Esophagus muscularis mucosa (tissue), 4 donors: ENCODE results near the gene TC2N. TPM values are rescaled to one million over a fixed set of nuclear protein-coding genes. Genes with fewer than 3 reads are reported as not detected.

ENCODE experiments used
- DNase-seq: peaks from one replicate; pipeline ENCODE4 v3.0.0-alpha.2; 2017; ENCODE audit errors: extremely low spot score
- H3K27ac ChIP-seq, 4 donors: fragments of 200-600 bp; sonication (generic); replicated peaks in 1 of 4; 1 replicate in 3 of 4; 2 replicates in 1 of 4; pipeline ENCODE4 v1.5.1; 2016 to 2019; ENCODE audit warnings: mild to moderate bottlenecking in 1 of 4
- H3K27me3 ChIP-seq, 4 donors: fragments of 200-600 bp; sonication (generic); one replicate each; pipeline versions ENCODE4 v1.5.1 to v1.6.0; 2016 to 2019
- H3K36me3 ChIP-seq, 4 donors: fragments of 200-600 bp; sonication (generic); one replicate each; pipeline ENCODE4 v1.5.1; 2016 to 2019
- H3K4me1 ChIP-seq, 4 donors: fragments of 200-600 bp; sonication (generic); one replicate each; pipeline ENCODE4 v1.5.1; 2016 to 2019
- H3K4me3 ChIP-seq, 4 donors: fragments of 200-600 bp; sonication (generic); 1 replicate in 2 of 4; 2 replicates in 2 of 4; pipeline ENCODE4 v1.5.1; 2016 to 2019; ENCODE audit warnings: mild to moderate bottlenecking in 4 of 4, moderate library complexity in 1 of 4
- H3K9me3 ChIP-seq, 4 donors: fragments of 200-600 bp; sonication (generic); 1 replicate in 3 of 4; 2 replicates in 1 of 4; pipeline ENCODE4 v1.5.1; 2016 to 2019
- CTCF ChIP-seq, 3 experiments: fragments of 200-600 bp in 2 of 3; fragments of 450-650 bp in 1 of 3; sonication (generic) in 2 of 3; IDR thresholded peaks; one replicate each; pipeline ENCODE4 v1.5.1; 2017 to 2019; ENCODE audit warnings: antibody characterized with exemption in 3 of 3, mild to moderate bottlenecking in 2 of 3, moderate library complexity in 1 of 3
- EP300 ChIP-seq: sonication (generic); formaldehyde crosslinking; IDR thresholded peaks from one replicate; pipeline ENCODE4 v1.6.1; 2017; ENCODE audit warnings: antibody characterized with exemption
- POLR2A ChIP-seq: fragments of 450-650 bp; IDR thresholded peaks from one replicate; pipeline ENCODE4 v1.6.1; 2017; ENCODE audit warnings: antibody characterized with exemption, moderate library complexity, mild to moderate bottlenecking, low read depth
- POLR2AphosphoS5 ChIP-seq, 2 donors: sonication (generic); formaldehyde crosslinking; IDR thresholded peaks; one replicate each; pipeline ENCODE4 v1.6.1; 2017; ENCODE audit warnings: antibody characterized with exemption in 2 of 2
- WGBS: methylation state at CpG from one replicate; pipeline ENCODE4 v1.1.5; 2018; 5-methylcytosine and 5-hydroxymethylcytosine counted together
- intact Hi-C: fragments of 100-400 bp; cut with DNase I; formaldehyde crosslinking; loops from one replicate; pipeline ENCODE4 v1.15.1; 2023
- total RNA-seq, 4 donors: library from RNA; depleted of rRNA; stranded (reverse); fragments of >200 nt; gene quantifications; one replicate each; pipeline versions ENCODE4 v1.1.0 to v1.2.1, GENCODE V29; 2016

Gene TC2N
- total RNA-seq, 4 donors from 2014 or later, result 17.8 to 27.8 (median 23.7) TPM

GRCh38 chr14:91877376-91877915 lies 10.1 kb upstream of the TC2N start:
- intact Hi-C loops, result no loop called here
- 85% methylated on average over 13 of the region's 13 CpGs for WGBS
- Histone ChIP-seq H3K36me3 (peaks cover 0 to 21% (median 10%) of the 10 kb centered on the region in 4 donors), H3K27me3 (no peaks in the 10 kb centered on the region), H3K4me1 (peaks cover 5 to 15% (median 9%) of the 10 kb centered on the region in 4 donors), H3K9me3 (no peaks in the 10 kb centered on the region), H3K27ac (no peak overlapping the region), H3K4me3 (no peak overlapping the region)
- DNase-seq, result no peak
- no peak for TF ChIP-seq POLR2A
- no peak for TF ChIP-seq EP300
- TF ChIP-seq CTCF (IDR thresholded peaks at IDR 0.05), result no peak
- no peak for TF ChIP-seq POLR2AphosphoS5 (IDR thresholded peaks at IDR 0.05)

GRCh38 chr14:91876492-91876891 lies 9.2 kb upstream of the TC2N start:
- H3K27ac ChIP-seq, result no peak overlapping the region
- peaks cover 0 to 21% (median 10%) of the 10 kb centered on the region in 4 donors for H3K36me3 ChIP-seq
- peaks cover 12 to 24% (median 17%) of the 10 kb centered on the region in 4 donors for H3K4me1 ChIP-seq
- no peak for DNase-seq
- H3K9me3 ChIP-seq, result no peaks in the 10 kb centered on the region
- intact Hi-C loops, result no loop called here
- H3K27me3 ChIP-seq, result no peaks in the 10 kb centered on the region
- 83% methylated on average over 6 of the region's 6 CpGs for WGBS
- no peak overlapping the region for H3K4me3 ChIP-seq
- TF ChIP-seq EP300, result no peak
- no peak for TF ChIP-seq POLR2AphosphoS5 (IDR thresholded peaks at IDR 0.05)
- no peak for TF ChIP-seq POLR2A
- TF ChIP-seq CTCF (IDR thresholded peaks at IDR 0.05), result no peak

GRCh38 chr14:91875525-91876286 lies 8.4 kb upstream of the TC2N start:
- 91% methylated on average over 9 of the region's 9 CpGs for WGBS
- TF ChIP-seq CTCF (IDR thresholded peaks at IDR 0.05) (no peak), EP300 (no peak), POLR2A (no peak), POLR2AphosphoS5 (IDR thresholded peaks at IDR 0.05) (no peak)
- no peaks in the 10 kb centered on the region for H3K27me3 ChIP-seq
- DNase-seq, result no peak
- no peak overlapping the region for H3K27ac ChIP-seq
- H3K4me1 ChIP-seq, result peaks cover 12 to 25% (median 18%) of the 10 kb centered on the region in 4 donors
- H3K36me3 ChIP-seq, result peaks cover 0 to 18% (median 10%) of the 10 kb centered on the region in 4 donors
- intact Hi-C loops, result no loop called here
- no peaks in the 10 kb centered on the region for H3K9me3 ChIP-seq
- H3K4me3 ChIP-seq, result no peak overlapping the region

- Histone ChIP-seq H3K27ac (peak overlapping the region; percentile 21 to 60 (median 46)), H3K4me3 (no peak overlapping the region), H3K27me3 (no peaks in the 10 kb centered on the region), H3K9me3 (no peaks in the 10 kb centered on the region), H3K36me3 (peaks cover 0 to 30% (median 15%) of the 10 kb centered on the region in 4 donors), H3K4me1 (peaks cover 12 to 25% (median 18%) of the 10 kb centered on the region in 4 donors)
- 85% methylated on average over 12 of the region's 15 CpGs for WGBS
- DNase-seq, result no peak
- intact Hi-C loops, result no loop called here
- TF ChIP-seq POLR2AphosphoS5 (IDR thresholded peaks at IDR 0.05), result no peak
Observed at GRCh38 chr14:91873471-91874415, 6.4 kb upstream of the TC2N start.
